Left ventricle myocardium inferior (tissue), 1 donor: Measurements from ENCODE around the gene CRYBG2. TPM values are rescaled to one million over a fixed set of nuclear protein-coding genes. Genes with fewer than 3 reads are reported as not detected.
"Not testable (repeated sequence)": the region's sequence is repeated elsewhere in the genome, so short reads cannot be mapped to it uniquely, and the experiment has no call there.

Experiments
- DNase-seq: peaks from one replicate; pipeline ENCODE4 v3.0.0-alpha.2; 2020
- H3K27ac ChIP-seq: fragments of 200-600 bp; replicated peaks from 2 replicates; pipeline ENCODE4 v1.8.0; 2021
- H3K27me3 ChIP-seq: fragments of 200-600 bp; 2 replicates; pipeline ENCODE4 v1.8.0; 2021; ENCODE audit warnings: low read depth
- H3K36me3 ChIP-seq: fragments of 200-600 bp; 2 replicates; pipeline ENCODE4 v1.8.0; 2021
- H3K4me1 ChIP-seq: fragments of 200-600 bp; 2 replicates; pipeline ENCODE4 v1.8.0; 2021
- H3K4me3 ChIP-seq: fragments of 200-600 bp; 2 replicates; pipeline ENCODE4 v1.8.0; 2021; ENCODE audit warnings: mild to moderate bottlenecking, moderate library complexity
- H3K9me3 ChIP-seq: fragments of 200-600 bp; replicated peaks from 2 replicates; pipeline ENCODE4 v1.8.0; 2021
- CTCF ChIP-seq: fragments of 200-600 bp; IDR thresholded peaks from 2 replicates; pipeline ENCODE4 v1.8.0; 2021; ENCODE audit warnings: antibody characterized with exemption, mild to moderate bottlenecking, borderline replicate concordance
- intact Hi-C: fragments of 100-400 bp; cut with micrococcal nuclease; formaldehyde crosslinking; loops from one replicate; pipeline ENCODE4 v1.11.0; 2022
- total RNA-seq: library from RNA; stranded (reverse); fragmentation: NEBNext Ultra II Directional; extraction: Animal tissue kit (Norgen Biotek cat#: 25700); gene quantifications from one replicate; pipeline ENCODE4 v1.2.1, GENCODE V29; 2021
- donor health status: DM: no; HTN: yes; CAD: no; lungs with severe emphysema.

CRYBG2 gene
- total RNA-seq, 1 donor from 2014 or later: not detected

- Histone ChIP-seq H3K4me3 (no peak overlapping the region), H3K9me3 (no peaks in the 10 kb centered on the region), H3K36me3 (no peaks in the 10 kb centered on the region), H3K27me3 (peaks cover 70% of the 10 kb centered on the region), H3K4me1 (no peaks in the 10 kb centered on the region), H3K27ac (no peak overlapping the region)
- no peak for TF ChIP-seq CTCF
- intact Hi-C loops: no loop called here
- DNase-seq: no peak
Measured at GRCh38 chr1:26373789-26374188, 19.9 kb upstream of the CRYBG2 start.

DNA sequence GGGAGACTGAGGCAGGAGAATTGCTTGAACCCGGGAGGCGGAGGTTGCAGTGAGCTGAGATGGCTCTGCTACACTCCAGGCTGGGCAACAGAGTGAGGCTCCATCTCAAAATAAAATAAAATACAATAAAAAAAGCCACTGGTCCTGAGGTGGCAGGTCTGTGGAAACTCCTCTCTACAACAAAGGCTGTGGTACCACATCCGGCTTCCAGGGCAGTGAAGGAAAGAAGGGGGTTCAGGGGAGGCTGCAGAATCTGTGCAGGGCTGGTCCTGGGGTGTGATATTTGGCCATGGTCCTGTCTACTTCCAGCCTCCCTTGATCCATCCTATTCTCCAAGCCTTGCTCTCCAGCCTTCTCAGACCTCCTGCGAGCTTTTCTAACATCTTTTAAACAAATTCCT, 19.4 kb upstream of the CRYBG2 start:
- DNase-seq: no peak
- no peaks in the 10 kb centered on the region for H3K9me3 ChIP-seq
- intact Hi-C loops: no loop called here
- no peak overlapping the region for H3K4me3 ChIP-seq
- no peaks in the 10 kb centered on the region for H3K4me1 ChIP-seq
- H3K36me3 ChIP-seq: no peaks in the 10 kb centered on the region
- no peak overlapping the region for H3K27ac ChIP-seq
- H3K27me3 ChIP-seq: peaks cover 70% of the 10 kb centered on the region
- TF ChIP-seq CTCF: no peak

DNA sequence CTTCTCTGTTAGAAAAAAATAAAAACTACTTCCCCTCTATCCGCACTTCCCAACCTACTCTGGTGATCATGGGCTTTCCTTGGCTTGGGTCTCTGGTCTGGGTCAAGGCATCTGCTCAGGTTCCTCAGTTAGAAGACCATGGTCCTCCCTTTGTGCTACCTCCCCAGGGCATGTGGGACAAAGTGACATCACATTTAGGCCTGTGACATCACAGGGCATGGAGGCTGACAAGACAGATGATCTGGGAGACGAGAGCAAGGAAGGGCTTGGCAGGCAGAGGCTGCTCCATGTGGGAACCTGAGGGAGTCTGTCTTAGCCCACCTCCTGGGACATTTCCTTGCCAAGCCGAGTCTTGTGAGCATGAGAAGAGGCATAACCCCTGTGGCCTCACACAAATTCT, 18.7 kb upstream of the CRYBG2 start, which contains the start of gene ZNF683:
TSS of gene ZNF683 (minus strand) at position 140 of the 400 bp plus-strand sequence. CDS start 4,179 bp downstream, outside the sequence.
- H3K9me3 ChIP-seq, DNase-seq, H3K4me1 ChIP-seq, H3K36me3 ChIP-seq, intact Hi-C loops, H3K4me3 ChIP-seq, H3K27ac ChIP-seq: not testable (repeated sequence)
- peaks cover 75% of the 10 kb centered on the region for H3K27me3 ChIP-seq

DNA sequence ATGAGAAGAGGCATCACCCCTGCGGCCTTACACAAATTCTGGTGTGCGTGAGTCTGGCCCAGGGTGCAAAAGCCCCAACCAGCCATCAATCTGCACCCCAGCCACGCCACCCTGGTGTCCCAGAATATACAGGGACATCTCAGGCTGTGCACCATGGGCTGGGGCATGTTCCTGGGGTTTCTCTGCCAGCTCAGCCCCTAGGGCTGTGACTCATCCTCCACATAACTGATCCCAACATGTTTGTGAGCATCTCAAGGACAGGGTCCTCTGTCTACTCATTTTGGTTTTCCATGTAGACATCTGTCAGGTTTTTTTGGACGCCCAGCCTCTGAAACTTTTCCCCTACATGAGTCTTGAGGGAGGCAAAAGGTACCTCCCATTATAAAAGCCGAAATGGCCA, 18.1 kb upstream of the CRYBG2 start:
- no peak for DNase-seq
- Histone ChIP-seq H3K9me3 (no peaks in the 10 kb centered on the region), H3K36me3 (no peaks in the 10 kb centered on the region), H3K27ac (no peak overlapping the region), H3K4me3 (no peak overlapping the region), H3K4me1 (no peaks in the 10 kb centered on the region), H3K27me3 (peaks cover 80% of the 10 kb centered on the region)
- intact Hi-C loops: no loop called here
- TF ChIP-seq CTCF: no peak

DNA sequence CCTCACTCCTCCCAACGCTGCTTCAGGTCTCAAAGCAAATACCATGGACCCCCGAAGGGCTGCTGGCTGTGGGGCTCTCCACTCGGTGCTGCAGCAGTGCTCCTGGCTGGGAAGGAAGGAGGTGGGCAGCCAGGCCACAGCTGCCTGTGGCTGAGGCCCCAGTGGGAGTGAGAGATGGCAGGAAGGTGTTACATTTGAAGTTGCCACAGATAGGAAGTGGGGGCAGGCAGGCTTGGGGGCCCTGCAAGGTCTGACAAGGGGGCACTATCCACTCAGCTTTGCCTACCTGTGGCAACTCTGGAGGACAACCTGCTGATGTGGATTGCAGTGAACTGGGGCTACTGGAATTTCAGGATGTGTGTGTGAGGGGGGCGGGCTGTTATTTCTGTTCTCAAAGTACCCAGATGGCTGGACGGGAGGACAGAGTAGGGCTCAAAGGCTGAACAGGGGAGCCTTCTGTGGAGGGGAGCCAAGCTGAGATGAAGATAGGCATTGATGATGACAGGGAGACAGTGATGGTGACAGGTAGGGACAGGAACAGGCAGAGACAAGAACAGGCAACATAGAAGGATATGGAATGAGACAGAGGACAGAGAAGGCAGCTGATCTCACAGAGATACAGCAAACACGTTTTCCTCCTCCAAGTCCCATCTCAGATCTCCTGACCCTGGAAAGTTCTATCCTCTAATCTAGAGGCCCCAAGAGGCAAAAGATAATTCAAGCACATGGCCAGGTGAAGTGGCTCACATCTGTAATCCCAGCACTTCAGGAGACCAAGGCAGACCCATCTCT, 16.9 kb upstream of the CRYBG2 start:
- Histone ChIP-seq H3K9me3 (no peaks in the 10 kb centered on the region), H3K4me3 (no peak overlapping the region), H3K27ac (no peak overlapping the region), H3K4me1 (no peaks in the 10 kb centered on the region), H3K27me3 (peaks cover 86% of the 10 kb centered on the region), H3K36me3 (no peaks in the 10 kb centered on the region)
- TF ChIP-seq CTCF: no peak
- no peak for DNase-seq
- intact Hi-C loops: no loop called here

DNA sequence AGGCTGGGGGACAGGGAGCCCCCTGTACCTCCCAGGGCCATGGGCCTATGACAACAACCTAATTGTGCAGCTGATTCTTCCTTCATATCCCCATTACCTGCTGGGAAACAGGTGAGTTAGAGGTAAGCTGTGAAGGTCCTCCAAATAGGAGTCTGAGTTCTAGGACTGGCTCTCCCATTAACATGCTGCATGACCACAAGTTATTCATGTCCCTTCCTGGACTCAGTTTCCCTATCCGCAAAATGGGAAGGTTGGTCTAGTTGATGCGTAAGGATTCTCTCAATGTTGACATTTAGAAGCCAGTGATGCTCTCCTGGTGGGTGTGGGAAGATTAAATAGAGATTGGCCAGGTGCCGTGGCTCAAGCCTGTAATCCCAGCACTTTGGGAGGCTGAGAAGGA, 14.6 kb upstream of the CRYBG2 start:
- Histone ChIP-seq H3K9me3 (no peaks in the 10 kb centered on the region), H3K4me1 (no peaks in the 10 kb centered on the region), H3K36me3 (no peaks in the 10 kb centered on the region), H3K27me3 (peaks cover 97% of the 10 kb centered on the region), H3K27ac (no peak overlapping the region), H3K4me3 (no peak overlapping the region)
- DNase-seq: no peak
- intact Hi-C loops: no loop called here
- TF ChIP-seq CTCF: no peak
